Measurements from ENCODE around the gene SCML1. TPM values are rescaled to one million over a fixed set of nuclear protein-coding genes. Genes with fewer than 3 reads are reported as not detected.

Gene SCML1
- total and polyA plus RNA-seq, 10 of the 15 experiments (the other 5 are each of a cell fraction or from before 2014, with no cell fraction given): 0.62 to 48.3 (median 1.6) TPM

- BruUV-seq (replicated peaks): no TSS peak
Measured at GRCh38 chrX:17747692-17748091, 10.4 kb downstream of the SCML1 start.

More at GRCh38 chrX:17747692-17748091, 10.4 kb downstream of the SCML1 start:
- H3K4me1 ChIP-seq (ENCODE audit: control insufficient read depth, insufficient read depth, low read length): no peaks in the 10 kb centered on the region
- FAIRE-seq: no peak
- no peak for DNase-seq (ENCODE audit: low read depth, low spot score)
- H3K4me3 ChIP-seq: no peak overlapping the region
- no peak overlapping the region for H3K9ac ChIP-seq (ENCODE audit: control insufficient read depth, insufficient read depth, low read length)
- no peak overlapping the region for H3K4me2 ChIP-seq (ENCODE audit: control insufficient read depth, insufficient read depth)
- H3K79me2 ChIP-seq (ENCODE audit: control insufficient read depth, insufficient read depth, low read length): no peaks in the 10 kb centered on the region
- SMC1A ChIA-PET (ENCODE audit: uncharacterized antibody, unreplicated experiment): interaction anchor here (0.6 kb wide), 1 partner anchor 744 kb away, joined by 4 read pairs; no protein-coding TSS in a partner anchor
- H4K20me1 ChIP-seq (ENCODE audit: control insufficient read depth, insufficient read depth): no peaks in the 10 kb centered on the region; the same call in 1 of the 2 replicates
- CTCF ChIA-PET: no interaction called here
- in situ Hi-C loops (cut with MboI) (no loop called here), intact Hi-C loops (cut with micrococcal nuclease; ENCODE audit: unreplicated experiment) (no loop called here)
- H3K36me3 ChIP-seq (ENCODE audit: control insufficient read depth in 2 of 2, insufficient read depth in 2 of 2, low read length in 1 of 2): no peaks in the 10 kb centered on the region
- H2AFZ ChIP-seq (ENCODE audit: control insufficient read depth, low read depth, low read length): no peak overlapping the region
- POLR2A ChIA-PET: no interaction called here
- no peak for ATAC-seq
- H3K9me3 ChIP-seq (replicated peaks; ENCODE audit: control insufficient read depth, insufficient read depth, low read length): no peaks in the 10 kb centered on the region
- no peak for TF ChIP-seq POLR2AphosphoS5 (IDR thresholded peaks at IDR 0.05; ENCODE audit: low read length)
- no peak for TF ChIP-seq CREM (IDR thresholded peaks at IDR 0.05; ENCODE audit: low read depth)
- no peak for TF ChIP-seq DPF2 (IDR thresholded peaks at IDR 0.05)
- no peak for TF ChIP-seq CTCF (IDR thresholded peaks at IDR 0.05 in 2 of 3, conservative IDR thresholded peaks at IDR 0.05 in 1 of 3; ENCODE audit: control insufficient read depth in 2 of 3, extremely low read depth in 1 of 3, insufficient read depth in 1 of 3, low read depth in 3 of 3, low read length in 3 of 3)
- RAD21 ChIA-PET (ENCODE audit: unreplicated experiment): no interaction called here
- H3K27me3 ChIP-seq (replicated peaks in 1 of 2; ENCODE audit: control insufficient read depth in 2 of 2, insufficient read depth in 2 of 2, low read length in 1 of 2): no peaks in the 10 kb centered on the region
- no peak overlapping the region for H3K27ac ChIP-seq (ENCODE audit: control insufficient read depth, insufficient read depth)
- WGBS (ENCODE audit: insufficient coverage, insufficient replicate concordance, low lambda C conversion rate, missing lambda C conversion rate): 21% methylated on average over 5 of the region's 5 CpGs
